ENCODE results near the gene NHS.
"Not testable (repeated sequence)": the region's sequence is repeated elsewhere in the genome, so short reads cannot be mapped to it uniquely, and the experiment has no call there.

NHS gene

DNA sequence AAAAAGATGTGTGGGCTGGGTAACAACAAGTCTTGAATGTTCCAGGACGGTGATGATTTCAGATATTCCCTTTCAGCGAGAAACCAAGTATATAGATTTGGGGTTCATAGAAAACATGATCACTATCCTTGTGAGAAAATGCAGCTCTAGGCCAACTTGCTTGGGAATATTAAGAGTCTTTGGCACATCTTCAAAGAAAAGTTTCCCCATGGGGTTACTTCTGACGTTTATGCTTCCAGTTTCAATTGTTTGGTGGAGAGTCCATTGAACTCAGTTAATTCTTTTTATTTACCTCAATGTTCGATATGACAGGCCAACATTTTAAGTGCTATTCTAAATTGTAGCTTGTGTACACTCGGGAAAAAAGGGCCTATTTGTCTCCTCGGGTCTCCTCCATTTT is 126.7 kb downstream of the NHS start:
- no peak for DNase-seq

DNA sequence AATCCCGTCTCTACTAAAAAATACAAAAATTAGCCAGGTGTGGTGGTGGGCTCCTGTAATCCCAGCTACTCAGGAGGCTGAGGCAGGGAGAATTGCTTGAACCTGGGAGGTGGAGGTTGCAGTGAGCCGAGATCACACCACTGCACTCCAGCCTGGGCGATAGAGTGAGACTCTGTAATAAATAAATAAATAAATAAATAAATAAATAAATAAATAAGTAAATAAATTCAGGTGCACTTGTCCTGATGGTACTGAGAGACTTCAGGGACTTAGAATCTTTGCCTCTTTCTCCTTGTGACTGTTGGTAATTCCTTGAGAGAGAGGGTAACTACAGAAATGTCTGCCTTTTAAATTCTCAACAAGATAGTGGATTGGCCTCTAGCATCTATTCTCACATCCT is 131.4 kb downstream of the NHS start:
- DNase-seq = not testable (repeated sequence)

DNA sequence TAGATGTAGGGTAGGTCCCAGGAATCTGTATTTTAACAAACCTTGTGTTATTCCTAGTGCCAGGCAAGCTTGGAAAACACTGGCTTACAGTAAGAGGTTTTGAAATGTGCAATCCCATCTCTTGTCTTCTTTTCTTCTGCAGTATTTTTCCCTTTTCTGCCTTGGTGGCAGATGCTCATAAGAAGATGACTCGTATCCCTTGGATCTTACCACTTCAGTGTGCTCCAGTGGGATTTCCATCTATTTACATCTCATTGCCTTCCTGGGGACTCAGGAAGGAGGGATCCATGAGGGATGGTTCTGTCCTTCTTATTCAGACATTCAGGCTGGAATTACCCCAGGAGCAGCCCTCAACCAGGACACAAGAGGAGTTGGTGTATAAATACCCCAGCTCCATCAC is 136.6 kb downstream of the NHS start:
- no peak for DNase-seq

DNA sequence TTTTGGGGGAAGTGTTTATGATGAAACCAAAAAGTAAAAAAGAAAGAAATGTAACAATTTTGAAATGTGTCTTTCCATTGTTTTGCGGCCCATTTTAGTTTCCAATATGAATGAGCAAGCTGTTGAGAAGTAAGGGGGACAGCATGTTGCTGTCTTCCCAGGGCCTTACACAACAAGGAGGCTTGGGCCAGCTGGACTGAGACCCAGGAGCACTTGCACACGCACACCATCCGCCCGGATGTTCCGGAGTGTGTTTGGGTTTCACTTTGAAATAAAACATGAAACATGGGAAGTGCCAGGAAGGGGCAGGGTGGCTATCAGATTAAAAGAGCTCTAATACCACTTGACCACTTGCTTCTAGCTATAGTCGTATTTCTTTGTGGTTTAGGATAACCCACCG is 144.4 kb downstream of the NHS start:
- DNase-seq = no peak

DNA sequence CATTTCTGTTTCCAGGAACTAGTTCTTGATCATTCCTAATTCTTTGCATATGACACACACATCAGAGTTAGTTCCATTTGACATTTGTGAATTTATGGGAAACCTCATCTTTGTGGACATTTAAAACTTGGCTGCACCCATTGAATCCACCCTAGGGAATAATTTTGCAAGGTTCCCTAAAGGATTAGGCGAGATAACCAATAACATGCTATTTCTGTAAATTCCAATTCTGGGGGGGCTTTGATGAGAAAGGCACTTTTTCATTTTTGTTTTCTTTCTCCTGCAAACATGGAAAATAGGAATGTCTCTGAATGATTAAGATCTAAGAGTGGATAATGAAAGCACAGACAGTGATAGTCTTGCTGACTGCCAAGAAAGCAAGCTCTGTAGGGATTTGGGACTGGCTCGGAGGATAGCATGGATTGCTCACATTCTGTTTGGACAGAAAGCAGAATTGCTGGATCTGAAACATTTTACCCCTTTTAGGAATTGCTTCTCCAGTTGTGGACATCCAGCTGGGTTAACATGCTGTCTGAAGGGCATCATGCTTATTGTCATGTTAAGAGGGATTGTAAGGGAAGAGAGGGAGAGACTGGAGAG is 145.1 kb downstream of the NHS start:
- no peak for DNase-seq

DNA sequence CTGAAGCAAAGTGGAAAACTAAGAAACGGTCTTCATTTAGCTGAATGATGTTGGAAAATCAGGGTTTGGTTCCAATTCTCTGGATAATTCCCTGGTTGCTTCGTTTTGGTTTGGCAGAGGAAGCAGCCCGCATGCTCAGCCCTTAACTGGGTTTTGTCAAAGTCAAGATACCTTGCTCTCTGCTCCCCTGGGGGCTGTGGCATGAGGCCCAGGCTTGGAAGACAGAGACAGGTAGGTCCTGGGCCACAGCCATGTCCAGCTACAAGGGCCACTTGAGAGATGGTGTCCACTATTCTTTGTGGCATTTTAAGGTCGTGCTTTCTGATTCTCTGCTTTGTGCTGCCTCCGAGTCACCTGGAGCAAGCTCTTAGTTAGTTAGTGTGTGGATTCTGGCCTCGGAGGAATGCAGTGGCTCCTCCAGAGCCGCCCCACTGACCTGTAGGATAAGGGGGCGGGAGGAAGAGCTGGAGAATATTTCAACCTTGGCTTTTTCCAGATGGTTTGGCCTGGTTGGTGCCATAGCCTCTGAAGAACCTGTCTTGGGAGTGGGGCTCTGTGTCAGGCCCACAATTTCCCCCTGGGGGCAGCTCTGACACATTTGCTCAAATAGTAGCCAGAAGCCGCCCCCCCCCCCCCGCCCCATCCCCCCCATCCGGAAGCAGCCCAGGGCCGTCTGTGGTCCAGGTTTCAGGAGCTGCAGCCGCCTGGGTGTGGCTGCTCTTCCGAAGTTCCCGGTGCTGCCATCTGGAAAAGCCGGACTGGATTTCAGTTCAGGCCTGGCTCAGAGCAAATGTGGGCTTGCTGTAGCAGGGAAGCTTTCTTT is 147.1 kb downstream of the NHS start:
- no peak for DNase-seq

DNA sequence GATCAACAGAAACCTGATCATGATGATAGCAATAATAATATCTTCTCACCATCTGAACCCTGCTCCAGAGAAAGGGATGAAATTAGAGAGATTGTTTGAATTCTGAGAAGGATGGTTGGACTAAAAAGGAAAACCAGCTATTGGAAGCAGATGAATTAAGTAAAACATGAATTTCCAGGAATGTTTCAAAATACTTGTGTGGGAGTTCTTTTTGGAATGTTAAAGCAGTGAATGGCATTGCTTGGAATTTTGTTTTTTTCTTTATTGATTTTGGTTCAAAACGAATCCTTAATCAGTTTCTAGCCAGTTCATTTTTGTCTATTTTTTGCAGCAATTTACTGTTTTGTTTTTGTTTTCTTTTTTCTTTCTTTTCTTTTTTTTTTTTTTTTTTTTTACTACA is 150.3 kb downstream of the NHS start:
- no peak for DNase-seq

DNA sequence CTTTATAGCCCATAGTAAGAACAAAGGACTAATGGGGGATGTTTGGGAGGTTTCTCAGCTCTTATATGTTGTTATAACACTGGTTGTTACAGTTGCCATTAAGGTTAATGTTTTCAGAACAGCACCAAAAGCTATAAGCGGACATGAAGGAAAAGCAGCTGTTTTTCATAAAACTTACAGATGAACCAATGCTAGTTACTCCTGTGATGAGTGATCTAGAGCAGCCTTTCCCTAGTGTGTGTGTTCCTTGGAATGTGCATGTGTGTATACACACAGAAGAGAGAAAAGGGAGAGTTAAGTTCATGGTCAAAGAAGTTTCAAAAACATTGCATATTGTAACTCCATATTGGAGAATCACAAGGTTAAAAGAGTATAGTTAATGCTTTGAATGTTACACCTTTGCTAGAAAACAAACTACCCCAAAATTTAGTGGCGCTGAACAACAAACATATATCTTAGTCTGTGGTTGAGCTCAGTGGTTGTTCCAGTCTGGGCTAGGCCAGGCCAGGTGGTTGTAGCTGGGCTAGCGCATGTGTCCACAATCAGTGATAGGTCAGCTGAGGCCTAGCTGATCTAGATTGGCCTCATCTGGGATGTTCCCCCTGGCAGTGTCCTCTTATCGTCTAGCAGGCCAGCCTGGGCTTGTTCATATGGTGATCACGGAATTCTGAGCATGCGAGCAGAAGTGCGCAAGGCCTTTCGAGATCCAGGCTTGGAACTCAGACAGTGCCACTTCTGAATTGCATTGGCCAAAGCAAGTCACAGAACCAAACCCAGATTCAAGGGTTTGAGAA is 151.0 kb downstream of the NHS start:
- DNase-seq = no peak

DNA sequence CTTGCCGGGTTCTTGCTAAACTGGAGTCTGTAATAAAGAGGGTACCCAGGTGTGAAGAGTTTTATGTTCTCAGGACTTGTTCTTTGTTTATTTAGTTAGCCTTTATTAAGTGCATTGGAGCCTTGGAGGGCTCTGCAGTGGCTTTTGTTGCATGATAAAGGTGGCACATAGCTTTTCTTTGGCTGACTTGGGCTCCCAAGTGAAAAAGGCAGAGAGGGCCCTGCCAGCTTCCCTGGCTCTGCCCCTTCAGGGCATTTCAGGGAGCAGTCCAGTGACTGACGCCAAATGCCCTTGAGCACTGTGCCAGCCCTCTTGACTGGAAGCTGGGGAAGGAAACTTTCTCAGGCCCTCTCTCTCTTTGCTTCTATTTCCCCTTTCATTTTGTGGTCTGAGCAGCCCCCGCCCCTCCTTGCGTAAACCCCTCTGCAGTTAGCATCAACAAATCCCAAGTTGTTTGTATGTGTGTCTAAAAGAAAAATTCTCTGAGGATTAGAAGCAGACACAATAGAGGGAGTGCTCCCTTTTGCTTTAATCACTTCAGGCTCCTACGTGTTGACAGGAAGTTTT is 152.2 kb downstream of the NHS start:
- no peak for DNase-seq

DNA sequence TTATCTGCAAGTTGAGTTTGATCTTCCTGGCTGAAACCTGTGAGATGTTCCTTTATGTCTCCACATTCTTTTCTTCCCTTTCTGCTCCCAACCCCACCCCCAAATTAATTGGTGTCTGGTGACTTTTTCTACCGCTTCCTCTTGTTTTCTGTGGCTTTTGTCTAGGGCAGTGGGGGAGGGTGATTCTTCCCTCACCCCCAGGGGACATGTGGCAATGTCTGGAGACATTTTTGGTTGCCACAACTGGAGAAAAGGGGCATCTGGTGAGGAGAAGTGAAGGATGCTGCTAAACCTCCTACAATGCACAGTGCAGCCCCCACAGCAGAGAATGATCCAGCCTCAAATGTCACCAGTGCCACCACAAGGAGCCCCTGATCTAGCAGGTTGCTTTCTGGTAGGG is 152.9 kb downstream of the NHS start:
- no peak for DNase-seq

DNA sequence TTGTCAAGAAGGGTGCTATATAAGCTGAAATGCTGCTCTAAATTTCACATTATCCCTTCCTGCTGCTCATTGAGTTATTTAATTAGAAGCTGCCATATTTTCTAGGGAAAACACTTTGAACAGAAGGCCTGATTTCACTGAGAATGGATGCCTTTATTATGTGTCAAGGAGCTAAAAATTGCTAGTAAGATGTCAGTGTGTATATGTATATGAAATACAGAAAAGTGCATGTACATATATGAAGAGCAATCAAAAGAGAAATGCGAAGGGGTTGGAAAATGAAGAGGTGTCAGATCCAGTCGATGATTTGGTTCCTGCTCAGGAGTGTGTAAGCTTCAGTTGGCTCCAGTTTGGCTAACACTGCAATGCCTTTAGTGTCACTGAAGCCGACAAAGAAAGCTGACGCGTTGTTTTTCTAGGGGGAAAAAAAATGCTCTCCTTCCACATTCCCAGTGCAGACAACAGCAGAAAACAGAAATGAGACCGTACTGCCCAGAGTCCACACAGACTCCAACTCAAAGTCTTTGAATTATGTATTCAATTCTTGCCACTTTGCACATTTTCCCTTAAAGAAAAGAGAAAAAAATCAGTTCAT is 154.2 kb downstream of the NHS start:
- DNase-seq = no peak

DNA sequence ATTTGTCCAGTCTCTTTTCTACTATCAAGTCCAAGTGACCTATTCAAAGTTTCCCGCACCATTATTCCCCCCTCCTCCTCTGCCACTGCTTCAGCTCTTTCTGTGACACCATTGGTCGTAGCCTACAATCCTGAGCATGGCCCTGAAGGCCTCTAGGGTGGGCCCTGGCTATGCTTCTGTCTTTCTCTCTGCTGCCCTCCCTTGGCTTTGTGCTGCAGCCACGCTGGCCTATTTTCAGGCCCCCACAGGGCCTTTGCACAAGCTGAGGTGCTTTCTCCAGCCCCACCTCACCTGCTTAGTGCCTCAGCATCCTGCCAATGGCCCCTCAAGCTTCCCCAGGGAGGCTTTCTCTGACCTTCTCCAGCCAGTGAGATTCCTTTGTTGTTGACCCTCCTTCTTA is 156.5 kb downstream of the NHS start:
- DNase-seq = no peak

DNA sequence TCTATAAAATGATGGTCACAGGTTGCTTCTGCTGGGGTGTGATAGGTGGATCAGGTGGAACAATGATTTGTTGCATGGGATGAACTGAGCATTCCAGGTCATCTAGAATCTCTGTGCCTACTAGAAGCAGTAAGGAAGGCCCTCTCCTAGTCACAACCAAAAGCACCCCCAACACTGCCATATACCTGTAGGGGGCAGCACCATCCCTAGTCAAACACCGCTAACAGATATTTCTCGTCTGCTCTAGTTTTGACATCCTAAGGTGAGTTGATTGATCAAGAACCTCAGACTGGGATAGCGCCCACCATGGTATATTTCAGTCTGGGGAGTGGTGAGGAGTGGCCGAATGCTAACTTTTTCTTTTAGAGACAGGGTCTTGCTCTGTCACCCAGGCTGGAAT is 160.2 kb downstream of the NHS start:
- DNase-seq = no peak

DNA sequence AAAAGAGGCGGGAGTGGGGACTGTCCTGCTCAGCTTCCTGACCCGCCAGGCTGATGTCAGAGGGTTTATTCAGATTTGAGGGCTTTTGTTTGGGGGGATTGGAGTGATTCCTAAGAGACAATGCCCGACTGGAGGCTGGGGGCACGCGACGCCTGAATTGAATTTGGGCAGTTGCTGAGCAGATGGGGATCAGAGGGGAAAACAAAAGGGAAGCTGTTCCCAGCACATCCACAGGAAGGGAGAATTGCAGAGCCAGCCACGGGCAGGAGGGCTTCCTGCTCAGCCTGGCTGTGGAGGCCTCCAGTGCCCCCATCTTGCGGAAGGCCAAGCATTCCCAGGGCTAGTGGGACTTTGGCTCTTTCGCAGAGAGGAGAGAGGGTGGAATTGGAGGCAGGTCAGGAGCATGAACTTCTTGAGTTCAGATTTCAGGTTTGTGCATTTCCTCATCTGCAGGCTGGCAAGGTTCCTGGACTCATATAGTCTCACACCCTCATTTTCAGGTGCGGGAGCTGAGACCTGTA is 162.8 kb downstream of the NHS start:
- no peak for DNase-seq

DNA sequence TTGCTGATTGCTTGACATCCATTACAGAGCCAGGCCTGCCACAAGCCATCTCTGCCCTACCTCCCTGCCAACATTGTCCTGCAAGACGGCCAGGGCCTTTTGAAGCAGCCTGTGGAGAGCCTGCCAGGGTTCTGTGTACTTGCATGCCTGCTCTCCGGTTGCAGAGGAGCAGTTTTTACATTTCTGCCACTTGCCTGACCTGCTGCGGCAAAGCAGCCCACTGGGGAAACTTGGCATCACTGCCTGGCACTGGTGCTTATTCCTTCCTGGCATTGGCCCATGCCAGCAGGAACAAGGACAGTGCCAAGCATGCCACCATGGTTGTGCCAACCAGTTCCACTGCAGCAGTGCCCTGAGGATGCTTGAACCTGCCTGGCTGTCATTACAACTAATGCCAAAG is 167.1 kb downstream of the NHS start:
- no peak for DNase-seq

DNA sequence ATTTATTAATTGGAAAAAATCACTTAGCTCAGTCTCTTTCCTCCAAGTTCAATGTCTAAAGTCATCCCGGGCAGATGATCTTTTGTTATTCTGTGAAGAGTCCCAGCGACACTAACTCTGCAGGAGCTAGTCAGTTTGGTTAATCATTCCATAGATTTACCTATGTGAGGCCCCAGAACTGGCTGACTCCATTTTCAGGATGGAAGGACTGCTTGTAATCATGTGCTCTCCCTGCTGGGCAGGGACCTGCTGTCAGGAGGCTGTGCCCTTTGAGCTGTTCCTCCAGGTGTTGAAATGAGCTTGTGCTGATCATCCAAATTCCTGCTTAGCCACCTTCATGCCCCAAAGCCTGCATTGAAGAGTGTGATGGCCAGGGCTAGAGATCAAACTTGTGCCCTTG is 169.8 kb downstream of the NHS start:
- DNase-seq = no peak

DNA sequence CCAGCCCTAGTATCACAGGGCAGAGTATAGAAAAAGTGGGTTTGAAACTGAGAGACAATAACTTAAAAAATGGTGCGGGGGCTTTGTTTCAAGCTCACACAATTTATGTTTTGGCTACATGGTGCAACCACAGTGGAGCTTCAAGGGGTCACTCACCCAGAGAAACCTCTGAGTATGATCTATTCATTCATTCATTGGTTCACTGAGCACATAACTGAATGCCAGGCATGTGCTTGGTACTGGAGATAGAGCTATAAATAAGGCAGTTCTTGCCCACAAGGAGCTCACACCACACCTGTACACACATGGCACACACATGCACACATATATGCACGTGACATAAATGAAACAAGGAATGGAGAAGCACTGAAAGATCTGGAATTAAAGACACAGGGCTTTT is 171.4 kb downstream of the NHS start:
- DNase-seq = no peak

DNA sequence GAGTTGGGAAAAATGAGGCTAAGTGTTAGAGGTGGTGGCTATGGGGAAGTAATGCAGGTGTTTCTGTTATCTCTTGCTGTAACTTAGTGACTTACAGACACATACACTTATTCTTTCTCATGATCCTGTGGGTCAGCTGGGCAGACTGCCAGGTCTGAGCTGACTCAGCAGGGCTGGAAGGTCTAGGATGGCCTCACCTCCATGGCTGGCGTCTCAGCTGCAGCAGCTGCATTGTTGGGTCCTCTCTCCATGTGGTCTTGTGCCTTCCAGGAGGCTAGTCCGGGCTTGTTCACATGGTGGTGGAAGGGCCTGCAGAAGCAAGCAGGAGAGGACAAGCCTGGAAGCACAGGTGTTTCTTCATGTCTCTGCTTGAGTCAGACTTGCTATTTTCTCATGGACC is 172.7 kb downstream of the NHS start:
- peak; percentile 23 for DNase-seq

DNA sequence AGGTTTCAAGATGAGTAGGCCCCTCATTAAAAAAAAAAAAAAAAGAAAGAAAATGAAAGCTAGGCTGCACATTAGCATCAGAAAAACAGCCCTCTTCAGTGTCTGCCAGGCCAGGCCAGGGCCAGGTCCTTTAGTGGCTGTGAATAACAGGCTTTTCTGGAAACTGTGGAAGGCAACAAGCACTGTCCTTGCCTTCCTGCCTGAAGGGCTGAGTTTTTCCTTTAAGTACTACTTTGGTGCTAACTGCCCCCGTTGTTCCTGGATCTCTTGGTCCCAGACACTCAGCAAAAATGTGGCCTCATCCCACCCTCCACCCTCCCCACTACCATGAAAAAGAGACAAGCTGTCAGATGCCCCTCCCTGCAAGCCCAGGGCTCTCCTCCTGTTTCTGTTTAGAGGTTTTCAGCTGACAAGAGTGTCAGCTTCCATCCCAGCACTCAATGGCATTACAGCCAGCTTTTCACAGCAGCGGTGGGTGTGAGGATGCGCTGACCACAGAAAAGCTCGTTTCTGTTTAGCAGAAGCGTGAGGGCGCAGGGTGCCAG is 174.2 kb downstream of the NHS start:
- no peak for DNase-seq

DNA sequence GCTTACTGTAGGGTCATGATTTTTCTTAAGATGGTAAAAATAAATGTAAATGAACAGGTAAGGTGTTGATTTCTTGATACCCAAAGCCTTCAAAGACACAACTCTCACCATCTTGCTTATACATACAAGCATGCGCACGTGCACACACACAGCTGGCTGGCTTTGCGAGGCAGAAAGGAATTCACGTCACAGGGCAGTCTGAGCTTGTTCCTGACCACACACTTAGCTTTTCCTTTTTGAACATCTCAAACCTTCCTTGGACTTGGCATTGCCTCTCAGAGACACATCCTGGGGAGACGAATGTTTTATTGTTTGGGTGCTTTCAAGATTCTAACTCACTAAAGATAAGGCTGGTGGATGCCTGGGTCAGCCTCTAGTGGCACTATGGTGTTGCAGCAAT is 175.0 kb downstream of the NHS start:
- no peak for DNase-seq

DNA sequence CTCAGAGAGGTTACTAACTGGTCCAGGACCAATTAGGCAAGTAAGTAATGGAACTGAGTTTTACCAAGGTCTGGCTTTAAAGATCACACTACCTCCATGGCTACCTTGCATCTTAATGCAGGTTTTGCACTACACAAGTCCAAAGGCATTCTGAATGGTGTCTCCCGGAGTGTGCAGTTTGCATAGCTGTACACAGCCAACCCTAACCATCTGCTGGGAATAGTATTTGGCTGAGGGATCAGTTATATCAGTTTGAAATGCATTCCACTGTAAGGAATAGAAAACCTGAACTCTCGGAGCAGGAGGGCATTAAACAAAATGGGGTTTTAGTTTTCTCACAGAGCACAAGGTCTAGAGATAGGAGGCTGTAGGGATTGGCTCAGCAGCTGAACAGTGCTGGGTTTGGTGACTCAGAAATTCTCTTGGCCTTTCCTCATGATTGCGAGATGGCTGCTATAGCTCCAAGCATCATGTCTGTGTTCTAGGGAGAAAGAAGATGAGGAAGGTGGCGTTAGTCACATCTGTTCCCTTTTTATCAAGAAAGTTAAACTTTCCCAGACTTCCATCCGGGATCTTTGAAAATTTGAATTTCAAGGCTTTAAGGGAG is 177.1 kb downstream of the NHS start:
- no peak for DNase-seq

DNA sequence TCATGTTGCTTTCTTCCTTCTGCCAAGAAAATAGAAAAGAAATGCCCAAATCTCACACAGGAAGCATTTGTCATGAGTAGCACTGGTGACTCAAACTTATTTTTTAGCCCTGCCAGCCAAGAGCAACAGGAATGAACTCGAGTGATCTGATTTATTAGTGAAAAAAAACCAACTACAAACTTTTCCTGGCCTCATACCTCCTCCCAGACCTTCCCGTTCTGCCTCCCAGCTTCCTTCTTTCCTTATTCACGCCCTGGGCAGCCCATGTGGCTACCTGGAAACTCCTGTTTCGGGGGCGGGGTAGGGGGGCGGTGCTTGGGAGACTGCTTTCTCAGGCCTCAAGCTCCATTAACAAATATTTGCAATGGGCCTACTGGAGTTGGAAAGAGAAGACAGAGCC is 178.5 kb downstream of the NHS start:
- no peak for DNase-seq

Measured in GOT3 (cell line).